HPDE6-E6E7 (cell line): Measurements from ENCODE around the gene HSF4.

Experiments
- DNase-seq: peaks from one replicate; pipeline ENCODE4 v3.0.0; 2011; ENCODE audit warnings: missing footprints; ENCODE audit errors: extremely low spot score

HSF4 gene

DNA sequence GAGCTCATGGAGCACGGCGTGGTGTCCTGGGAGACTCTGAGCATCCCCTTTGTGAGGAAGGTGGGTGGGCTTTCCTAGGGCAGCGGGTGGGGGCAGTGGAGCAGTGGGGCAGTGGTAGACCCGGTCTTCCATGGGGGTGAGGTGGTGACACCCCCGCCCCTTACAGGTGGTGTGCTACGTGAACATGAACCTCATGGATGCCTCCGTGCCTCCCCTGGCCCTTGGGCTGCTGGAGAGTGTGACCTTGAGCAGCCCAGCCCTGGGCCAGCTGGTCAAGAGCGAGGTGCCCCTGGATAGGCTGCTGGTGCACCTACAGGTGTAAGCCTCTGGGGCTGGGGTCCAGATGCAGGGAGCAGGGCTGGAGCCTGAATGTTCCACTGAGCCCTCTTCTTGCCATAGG lies 35.9 kb downstream of the HSF4 start:
- no peak for DNase-seq

DNA sequence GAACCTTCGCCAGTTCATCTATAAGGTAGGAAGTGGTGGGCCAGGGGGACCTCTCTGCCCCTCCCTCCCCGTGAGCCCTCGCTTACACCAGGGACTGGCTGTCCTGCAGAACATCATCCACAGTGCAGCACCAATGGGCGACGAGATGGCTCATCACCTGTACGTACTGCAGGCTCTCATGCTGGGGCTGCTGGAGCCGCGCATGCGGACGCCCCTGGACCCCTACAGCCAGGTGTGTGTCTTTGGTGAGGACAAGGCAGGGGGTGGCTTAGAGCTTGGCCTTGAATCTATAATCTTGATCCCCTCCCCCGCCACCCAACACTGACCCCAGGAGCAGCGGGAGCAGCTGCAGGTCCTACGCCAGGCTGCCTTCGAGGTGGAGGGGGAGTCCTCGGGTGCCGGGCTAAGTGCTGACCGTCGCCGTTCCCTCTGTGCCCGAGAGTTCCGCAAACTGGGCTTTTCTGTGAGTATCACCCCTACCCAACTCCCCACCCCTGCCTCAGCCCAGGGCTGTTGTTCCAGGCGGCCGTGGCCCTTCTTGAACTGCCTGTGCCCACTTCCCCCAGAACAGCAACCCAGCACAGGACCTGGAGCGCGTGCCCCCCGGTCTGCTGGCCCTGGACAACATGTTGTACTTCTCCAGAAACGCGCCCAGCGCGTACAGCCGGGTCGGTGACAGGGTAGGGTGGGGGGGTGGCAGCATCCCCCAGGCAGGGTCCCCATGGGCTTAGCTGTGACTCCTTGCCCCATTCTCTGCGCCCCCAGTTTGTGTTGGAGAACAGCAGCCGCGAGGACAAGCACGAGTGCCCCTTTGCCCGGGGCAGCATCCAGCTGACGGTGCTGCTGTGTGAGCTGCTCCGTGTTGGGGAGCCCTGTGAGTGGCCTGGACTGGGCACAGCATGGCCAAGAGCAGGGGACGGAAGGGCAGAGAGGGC lies 37.1 kb downstream of the HSF4 start:
- DNase-seq = no peak

DNA sequence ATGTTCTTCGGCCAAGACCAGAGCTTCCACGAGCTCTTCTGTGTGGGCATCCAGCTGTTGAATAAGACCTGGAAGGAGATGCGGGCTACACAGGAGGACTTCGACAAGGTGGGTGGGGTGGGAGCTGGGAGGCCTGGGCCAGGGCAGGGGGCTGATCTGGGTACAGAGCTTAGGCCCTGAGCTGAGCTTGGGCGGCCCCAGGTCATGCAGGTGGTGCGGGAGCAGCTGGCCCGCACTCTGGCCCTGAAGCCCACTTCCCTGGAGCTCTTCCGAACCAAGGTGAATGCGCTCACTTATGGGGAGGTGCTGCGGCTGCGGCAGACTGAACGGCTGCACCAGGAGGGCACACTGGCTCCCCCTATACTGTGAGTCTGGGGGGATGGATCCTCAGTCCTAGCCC lies 37.9 kb downstream of the HSF4 start:
- no peak for DNase-seq

DNA sequence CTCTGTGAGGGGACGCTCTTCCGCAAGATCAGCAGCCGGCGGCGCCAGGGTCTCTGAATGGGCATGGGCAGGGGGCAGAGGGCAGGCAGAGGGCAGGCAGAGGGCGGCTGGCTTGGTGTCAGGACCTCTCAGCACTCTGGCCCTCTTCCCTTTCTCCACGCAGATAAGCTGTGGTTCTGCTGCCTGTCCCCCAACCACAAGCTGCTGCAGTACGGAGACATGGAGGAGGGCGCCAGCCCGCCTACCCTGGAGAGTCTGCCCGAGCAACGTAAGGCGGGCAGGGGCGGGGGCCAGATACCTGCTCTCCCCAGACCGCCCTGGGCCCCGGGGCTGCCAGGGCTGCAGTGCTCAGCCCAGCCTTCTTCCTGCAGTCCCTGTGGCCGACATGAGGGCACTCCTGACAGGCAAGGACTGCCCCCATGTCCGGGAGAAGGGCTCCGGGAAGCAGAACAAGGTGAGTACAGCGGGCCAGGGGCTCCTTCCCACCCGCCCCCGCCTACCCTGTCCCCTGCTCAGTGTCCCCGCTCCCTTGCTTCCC lies 38.5 kb downstream of the HSF4 start:
- DNase-seq = no peak

DNA sequence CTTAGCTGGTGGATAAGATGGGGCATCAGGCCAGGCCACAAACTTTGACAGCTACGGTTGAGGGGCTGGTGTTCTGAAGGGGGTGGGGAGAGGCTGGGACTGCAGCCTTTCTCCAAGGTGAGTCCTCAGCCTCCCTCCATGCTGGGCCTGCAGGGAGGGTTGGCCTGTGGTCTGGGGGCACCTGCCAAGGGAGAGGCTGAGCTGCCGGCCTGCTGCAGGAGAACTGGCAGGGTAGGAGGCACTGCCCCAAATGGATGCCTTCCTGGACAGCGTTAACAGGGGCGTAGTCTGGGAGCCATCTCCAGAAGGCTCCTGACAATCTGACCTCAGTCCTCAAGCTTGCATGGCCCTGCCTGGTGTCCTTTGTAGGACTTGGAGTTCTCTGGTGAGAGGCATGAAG lies 39.5 kb downstream of the HSF4 start:
- DNase-seq = no peak

DNA sequence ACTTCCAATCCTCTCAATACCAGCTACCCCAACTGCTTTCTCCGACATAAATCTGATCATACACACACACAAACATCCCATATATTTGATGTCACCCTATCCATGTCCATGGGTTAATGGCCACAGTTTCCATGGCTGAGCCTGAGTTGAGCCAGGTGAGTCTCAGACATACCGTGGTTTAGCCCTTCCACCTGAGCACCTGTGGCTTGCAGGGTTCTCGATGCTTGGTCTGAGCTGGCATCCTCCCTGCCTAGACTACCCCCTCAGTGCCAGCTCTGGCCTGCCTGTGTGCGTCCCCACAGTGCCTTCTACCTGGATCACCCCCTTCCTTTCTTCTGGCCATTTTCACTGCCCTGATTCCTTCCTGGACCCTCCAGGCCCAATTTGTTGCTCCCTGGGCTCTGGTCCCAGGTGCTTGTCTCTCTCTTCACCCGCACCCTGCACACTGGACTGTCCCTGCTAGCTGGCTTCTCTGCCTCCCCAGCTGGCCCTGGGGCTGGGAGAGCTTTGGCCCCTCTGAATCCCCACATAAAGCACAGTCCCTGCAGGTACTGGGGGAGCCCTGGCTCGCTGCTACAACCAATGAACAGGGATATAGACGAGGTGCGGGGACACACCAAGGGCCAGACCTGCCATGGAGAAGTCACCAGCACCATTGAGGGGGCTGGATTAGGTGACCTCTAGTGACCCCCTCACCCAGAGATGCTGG lies 41.7 kb downstream of the HSF4 start:
- no peak for DNase-seq

DNA sequence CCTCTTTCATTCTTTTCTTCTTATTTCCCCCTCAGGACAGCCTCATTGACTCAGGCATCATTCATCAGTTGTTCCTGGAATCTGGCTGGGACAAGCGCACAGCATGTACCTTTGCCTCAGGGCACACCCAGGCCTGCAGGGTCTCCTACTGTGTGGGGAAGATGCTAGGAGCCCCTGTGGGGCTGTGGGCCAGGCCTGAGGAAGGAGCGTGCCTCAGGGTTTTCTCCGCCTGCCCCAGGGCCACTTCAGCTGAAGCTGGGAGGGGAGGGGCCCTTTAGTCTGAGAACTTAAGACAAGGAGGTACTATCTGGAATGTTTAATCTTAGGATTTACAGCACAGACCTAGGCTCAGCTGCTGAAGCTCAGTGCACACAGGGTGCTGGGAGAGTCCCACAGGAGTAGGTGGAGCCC lies 42.3 kb downstream of the HSF4 start:
- DNase-seq = no peak

DNA sequence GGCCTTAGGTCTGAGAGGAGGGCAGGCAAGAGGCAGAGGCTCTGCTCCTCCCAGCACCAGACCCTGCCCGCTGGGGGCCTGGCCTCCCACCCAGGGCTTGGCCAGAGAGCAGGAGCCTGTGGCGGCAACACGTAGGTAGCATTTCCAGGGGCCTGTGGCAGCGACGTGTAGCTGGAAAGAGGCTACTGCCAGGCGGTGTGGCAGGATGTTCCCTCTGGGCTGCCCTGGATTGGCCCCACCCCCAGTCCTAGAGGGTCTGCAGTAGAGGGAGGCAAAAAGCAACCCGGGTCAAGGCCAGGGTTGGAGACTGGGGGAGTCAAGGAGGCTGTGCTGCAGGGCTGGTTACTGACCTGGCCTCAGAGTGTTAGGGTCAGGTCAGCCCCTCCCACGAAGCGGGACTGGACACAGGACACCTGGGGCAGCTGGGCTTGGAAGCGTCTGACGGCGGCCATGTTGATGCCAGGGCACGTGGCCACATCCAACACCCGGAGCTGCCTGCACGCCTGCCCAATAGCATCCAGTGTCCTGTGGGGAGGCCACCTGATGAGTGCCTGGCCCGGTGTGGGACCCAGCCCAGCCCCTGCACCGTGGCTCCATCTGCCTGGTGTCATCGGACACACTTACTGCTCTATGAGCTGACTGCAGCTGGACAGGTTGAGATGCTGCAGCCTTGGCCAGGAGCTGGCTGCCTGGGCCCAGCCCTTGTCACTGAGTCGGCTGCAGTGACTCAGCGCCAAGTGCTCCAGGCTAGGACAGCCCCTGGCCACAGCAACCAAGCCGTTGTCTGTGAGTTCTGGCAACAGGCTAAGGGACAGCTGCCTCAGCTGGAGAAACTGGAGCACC lies 42.9 kb downstream of the HSF4 start:
- peak; percentile 71 for DNase-seq

DNA sequence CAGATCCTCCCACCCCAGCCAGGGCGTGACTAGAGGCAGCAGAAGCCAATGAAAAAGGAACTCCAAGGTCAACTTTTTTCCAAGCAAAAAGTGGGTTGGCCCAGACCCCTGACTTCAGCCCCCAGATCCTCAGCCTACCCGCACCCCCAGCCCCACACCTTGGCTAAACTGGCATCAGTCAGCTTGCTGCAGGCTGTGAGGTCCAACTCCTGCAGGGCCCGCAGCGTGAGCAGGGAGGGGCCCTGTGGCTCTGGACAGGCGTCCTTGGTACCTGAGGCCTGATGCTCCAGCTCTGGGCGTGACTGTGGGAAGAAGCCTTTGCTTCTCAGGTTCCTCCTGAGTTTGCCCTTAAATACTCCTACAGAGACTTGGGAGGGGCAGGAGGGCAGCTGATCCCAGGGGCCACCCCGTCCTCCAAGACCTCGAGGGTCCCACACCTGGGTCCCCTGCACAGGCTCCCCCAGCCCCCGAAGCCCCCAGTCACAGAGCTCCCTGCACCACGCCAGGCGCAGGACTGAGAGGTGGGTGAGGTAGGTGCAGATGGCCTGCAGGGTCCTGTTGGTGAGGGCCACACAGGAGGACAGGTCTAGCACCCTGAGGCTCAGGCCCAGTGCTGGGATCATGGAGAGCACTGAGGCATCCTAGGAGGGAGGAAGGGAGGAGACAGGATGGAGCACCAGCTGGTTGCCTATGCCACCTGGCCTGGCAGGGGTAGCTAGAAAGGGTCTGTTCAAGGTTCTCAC lies 43.8 kb downstream of the HSF4 start:
- no peak for DNase-seq

DNA sequence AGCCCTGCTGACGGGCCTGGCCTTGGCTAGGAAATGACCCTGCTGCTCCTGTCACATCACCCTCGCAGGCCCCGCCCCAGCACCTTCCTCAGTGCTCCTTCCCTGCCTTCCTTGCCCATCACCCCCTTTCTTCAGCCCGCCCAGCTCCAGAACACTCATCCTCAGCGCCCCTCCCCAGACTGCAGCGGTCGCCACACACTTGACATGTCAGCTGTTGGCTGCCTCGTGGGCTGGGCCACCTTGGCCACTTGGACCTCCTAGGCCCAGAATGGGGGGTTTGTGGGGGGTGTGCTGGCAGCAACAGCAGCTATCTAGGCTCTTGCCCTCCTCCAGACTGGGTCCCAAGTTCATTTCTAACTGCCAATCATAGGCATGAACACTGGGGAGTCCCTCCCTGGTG lies 45.0 kb downstream of the HSF4 start:
- no peak for DNase-seq

DNA sequence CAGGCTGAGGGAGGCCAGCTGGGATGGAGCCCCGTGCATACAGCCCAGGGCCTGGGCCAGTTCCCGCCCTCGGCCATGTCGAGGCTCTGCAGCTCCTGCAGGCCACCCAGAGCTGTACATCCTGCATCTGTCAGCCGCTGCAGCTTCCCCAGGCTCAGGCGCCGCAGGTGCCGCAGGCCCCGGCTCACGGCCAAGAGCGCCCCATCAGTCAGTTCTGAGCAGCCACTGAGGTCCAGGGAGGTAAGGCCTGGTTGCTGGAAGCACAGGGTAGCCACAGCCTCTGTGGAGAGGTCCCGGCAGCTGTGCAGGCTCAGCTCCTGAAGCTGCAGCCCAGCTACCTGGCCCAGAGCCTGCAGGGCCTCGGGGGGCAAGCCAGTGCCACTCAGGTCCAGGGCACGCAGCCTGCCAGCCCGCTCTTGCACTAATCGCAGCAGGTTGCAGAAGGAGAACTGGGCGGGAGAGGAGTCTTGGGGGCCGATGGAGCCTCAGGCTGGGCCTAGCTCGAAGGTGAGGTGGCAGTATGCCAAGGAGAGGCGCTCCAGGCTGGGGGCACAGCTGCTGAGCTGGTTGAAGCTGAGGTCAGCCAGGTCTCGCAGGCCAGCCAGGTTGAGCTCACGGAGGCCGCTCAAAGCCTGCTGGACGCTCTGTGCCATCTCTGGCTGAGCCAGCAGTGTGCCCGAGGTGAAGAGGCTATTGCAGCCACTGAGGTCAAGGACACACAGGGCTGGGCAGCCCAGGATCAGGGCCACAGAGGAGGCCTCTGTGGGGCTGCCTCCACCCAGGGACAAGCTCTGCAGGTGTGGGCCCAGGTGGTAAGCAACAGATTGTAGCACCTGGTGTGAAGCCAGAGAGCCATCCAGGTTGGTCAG lies 45.8 kb downstream of the HSF4 start:
- no peak for DNase-seq

DNA sequence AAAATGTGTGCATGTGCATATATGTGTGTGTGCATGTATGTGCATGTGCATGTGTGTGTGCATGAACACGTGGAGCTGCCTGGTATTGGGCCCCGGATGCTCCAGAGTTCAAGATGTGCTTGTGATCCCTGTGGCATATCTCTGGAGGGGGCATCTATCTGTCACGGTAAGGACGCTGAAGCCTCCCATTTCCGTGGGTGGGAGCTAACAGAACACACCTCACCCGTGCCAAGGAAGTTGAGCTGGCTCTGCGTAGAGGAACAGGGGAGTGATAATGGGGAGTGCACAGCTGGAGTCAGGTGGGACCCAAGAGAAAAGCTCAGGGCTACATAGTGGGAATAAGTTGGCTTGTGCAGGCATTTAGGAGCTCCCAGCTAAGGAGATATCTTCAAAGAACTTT lies 47.1 kb downstream of the HSF4 start:
- DNase-seq = no peak

DNA sequence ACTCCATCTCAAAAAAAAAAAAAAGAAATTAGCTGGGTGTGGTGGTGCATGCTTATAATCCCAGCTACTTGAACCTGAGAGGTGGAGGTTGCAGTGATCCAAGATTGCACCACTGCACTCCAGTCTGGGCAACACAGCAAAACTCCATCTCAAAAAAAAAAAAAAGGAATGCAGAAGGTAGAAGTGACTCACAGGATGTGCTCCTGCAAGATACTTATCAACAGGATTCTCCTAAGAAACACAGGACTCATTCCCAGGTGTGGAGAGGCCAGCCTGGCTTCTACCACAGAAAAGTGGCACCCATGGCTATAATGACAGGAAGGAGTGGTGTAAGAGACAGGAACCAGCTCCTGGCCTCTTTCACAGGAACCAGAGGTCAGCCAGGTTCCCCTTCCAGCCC lies 48.2 kb downstream of the HSF4 start:
- no peak for DNase-seq

DNA sequence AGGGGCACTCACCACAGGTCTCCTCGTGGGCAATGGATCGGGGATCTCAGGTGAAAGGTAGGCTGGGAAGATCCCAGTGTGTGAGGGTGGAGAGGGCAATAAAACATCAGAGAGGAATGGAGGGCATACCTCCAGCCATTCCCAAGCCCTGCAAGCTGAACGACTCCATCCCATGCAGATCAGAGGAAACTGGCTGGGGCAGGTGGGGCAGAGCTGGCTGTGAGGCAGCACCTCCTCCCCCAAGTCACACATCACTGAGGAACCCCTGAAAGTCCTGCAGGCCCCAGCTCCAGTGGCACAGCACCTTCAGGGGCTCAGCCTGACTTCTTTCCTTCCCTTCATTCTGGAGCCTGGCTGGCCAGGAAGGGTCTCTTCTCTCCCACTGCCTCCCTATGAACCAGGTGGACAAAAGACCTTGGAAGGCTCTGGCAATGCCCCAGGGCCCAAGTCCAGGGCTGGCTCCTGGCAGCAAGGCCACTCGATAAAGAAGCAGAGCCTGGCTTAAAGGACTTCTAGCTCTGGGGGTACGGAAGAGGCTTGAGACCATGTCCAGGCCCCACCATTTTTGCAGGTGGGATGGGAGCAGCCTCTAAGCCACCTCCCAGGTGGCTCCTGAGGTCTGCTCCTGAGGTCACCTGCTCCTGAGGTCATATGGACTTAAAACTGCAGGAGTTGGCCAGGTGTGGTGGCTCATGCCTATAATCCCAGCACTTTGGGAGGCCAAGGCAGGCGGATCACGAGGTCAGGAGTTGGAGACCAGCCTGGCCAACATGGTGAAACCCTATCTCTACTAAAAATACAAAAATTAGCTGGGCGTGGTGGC lies 48.9 kb downstream of the HSF4 start:
- DNase-seq = no peak

DNA sequence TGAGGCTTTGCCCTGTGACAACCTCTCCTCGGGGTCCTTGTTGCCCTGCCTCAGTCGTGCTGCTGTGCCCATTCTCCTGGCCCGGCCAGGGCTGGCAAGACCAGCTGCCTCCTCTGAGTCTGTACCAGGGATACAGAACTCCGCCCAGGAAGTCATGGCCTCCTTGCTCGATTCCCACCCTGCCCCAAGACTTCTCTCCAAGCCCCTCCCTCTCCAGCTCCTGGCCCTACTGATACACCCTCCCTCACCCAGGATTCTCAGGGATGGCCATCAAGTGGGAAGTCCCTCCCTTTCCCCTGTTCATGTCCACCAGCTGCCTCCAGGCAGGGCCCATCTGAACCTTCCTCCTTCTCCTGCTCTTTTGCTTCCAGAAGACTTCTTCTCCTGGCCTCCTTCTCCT lies 51.2 kb downstream of the HSF4 start:
- no peak for DNase-seq

DNA sequence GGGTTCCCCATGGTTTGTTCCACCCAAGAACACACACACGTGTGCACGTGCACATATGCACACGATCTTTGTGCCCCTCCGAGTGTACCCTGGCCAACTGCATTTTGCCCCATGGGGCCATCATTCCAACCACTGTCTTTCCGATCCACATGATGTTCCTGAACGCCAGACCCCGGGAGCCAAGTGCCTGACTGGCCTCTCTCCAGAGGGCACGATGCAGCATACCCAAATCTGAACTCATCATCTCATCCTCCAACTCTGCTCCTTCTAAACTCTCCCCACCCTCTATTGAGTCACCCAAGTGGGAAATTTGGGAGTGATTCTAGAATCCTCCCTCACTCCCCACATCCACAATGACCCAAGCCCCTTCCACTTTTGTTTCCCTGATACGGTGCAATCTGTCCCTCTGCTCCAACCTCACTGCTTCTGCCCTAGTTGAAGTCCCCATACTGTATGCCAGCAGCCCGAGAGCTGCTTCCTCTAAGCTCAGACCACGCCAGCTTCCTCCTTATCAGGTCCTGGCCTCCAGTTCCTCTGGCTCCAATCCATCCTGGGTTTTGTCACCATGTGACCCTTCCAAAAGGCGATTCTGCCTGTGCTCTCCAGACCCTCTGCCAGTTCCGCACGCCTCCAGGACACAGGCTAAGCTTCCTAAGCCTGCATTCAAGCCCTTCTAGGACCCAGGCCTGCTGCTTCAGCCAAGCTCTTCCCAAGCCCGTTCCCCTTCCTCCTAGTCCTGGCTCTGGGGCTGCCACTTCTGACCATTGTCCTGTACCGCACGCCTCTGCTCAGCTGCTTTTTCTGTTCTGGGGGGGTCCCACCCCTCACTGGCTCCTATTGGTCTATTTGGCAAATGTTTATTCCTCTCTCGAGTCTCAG lies 52.3 kb downstream of the HSF4 start:
- DNase-seq = no peak
